GM12801 (cell line): ENCODE results near the gene BCAS3.

ENCODE experiments used
- TF ChIP-seq, protein P1 (sequence below): IDR thresholded peaks from one replicate; pipeline ENCODE4 v1.5.1; 2011; ENCODE audit warnings: control low read depth; ENCODE audit not compliant: insufficient read length; ENCODE audit errors: extremely low read depth

BCAS3 gene

DNA sequence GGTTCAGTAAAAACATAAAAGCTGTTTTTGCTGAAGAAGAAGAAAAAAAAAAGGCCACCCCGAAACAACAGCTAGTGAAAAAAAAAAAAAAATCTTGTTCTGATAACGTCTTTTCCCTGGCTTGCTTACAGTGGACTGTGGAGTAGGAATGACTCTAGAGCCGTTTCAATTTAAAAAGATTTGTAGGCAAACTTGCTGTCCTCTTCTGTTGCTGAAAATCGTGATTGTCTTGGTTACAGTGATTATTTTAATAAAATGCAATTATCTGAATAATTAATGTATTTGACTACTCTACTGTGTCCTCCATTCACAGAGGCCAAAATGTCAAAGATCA lies 531.4 kb downstream of the BCAS3 start:
- TF ChIP-seq, protein P1, sequence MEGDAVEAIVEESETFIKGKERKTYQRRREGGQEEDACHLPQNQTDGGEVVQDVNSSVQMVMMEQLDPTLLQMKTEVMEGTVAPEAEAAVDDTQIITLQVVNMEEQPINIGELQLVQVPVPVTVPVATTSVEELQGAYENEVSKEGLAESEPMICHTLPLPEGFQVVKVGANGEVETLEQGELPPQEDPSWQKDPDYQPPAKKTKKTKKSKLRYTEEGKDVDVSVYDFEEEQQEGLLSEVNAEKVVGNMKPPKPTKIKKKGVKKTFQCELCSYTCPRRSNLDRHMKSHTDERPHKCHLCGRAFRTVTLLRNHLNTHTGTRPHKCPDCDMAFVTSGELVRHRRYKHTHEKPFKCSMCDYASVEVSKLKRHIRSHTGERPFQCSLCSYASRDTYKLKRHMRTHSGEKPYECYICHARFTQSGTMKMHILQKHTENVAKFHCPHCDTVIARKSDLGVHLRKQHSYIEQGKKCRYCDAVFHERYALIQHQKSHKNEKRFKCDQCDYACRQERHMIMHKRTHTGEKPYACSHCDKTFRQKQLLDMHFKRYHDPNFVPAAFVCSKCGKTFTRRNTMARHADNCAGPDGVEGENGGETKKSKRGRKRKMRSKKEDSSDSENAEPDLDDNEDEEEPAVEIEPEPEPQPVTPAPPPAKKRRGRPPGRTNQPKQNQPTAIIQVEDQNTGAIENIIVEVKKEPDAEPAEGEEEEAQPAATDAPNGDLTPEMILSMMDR, result no peak

DNA sequence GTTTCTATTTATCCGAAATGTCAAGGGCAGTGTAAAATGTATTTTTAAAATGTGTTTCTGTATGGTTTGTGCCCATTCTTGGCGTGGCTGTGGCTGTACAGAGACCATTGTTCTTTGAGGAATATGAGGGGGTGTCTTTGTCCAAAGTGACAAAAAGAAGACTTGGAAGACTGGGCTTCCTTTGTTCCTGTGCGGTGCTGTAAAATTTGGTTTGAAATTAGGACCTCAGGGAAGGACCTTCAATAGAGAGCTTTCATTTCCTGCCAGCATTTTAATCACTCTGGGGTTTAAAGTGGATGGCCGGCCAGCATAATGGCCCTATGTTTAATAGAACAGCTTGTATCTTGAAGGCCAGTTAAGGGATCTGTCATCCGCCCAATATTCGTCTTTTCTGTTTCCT lies 531.9 kb downstream of the BCAS3 start:
- TF ChIP-seq, protein P1, result no peak

DNA sequence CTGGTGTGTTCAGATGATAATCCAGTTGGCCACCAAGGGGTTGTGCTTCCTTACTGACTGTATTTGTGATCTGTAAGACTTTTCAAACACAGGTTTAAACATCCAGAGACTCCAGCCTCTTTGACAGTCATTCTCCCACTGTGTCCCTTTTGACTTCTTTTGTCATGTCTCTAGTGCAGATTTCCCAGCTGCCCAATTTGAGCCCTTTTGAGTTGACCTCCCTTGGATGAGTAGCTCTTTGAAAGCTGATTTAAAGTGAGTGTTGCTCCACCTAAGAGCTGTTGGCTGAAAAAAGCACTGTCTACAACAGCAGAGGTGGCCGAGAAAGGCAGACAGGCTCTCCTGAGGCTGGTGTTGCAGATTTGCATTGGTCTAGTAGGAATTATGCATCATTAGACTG lies 533.6 kb downstream of the BCAS3 start:
- TF ChIP-seq, protein P1, result no peak

DNA sequence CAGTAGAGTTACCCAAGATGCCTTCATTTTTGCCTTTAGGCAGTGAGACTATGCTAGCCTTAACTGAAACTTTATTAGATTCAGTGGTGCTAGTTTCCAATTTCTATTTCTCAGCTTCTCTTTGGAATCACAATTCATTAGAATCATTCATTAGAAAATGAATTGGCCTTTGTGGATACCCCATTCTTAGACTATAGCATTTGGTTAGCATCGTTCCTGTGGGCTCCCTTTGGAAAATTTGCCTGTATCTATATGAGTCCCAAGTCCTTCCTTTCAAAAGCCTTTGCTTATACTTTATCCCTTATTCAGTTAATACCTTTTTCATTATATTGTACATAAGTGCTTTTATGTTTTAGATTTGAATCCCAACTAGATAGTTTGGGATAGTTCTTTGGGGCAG lies 535.0 kb downstream of the BCAS3 start:
- TF ChIP-seq, protein P1, result no peak

DNA sequence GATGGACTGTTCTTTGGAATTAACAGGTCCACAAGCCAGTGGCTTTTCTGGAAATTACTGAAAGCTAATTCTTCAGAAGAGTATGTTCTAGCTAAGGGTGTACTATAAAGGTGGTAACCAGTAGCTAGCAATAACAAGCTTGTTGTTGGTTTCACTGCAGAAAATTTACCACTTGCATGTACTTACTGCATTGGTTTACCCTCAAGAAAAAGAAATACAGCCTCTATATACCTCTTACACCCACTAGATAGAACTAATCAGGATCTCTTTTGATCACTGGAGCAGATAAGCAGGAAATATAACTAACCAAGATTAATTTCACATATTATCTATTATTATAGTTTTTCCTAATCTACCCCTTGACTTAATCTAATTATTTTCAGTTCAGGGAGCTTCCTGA lies 537.1 kb downstream of the BCAS3 start:
- TF ChIP-seq, protein P1, result no peak

DNA sequence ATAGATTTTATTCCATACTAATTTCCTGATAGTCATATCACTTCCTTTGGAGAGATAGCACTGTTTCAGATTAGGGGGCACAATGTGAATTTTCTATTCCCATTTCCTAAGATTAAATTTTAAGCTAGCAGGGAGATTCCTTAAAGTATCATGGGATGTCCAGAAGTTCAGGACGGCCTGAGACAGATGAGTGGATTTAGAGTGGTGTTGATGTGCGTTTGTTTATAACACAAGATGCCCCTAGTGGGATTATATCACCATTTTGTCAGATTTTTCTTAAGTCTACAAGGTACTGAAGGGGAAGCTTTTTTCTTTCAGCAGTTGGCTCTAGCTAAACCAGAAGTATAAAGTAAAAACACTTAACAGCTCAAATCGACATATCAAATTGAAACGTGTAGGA lies 538.4 kb downstream of the BCAS3 start:
- TF ChIP-seq, protein P1, result no peak

DNA sequence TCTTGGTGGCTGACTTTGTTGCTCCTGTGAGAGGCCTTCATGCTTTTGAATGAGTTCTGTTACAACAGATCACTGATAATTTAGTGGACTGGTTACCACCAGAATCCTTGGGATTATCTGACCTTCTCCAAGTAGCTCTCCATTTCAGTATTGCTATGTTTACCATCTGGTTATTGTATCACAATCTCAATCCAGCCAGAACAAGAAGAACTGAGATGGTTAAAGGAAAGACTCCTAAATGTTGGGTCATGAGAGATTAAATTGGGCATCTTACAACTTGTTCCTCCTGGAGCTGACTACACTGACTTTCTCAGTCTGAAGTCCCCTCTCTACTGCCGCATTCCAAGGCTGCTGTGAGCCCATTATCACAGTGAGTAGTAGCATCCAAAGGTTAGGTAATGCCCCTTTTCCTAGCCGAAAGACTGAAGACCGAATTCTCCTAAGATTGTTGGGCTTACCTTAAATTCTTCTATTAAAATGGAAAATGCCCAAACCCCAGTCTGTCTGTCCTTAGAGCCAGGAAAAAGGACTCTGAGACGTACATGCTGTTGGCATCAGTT lies 540.3 kb downstream of the BCAS3 start:
- TF ChIP-seq, protein P1, result no peak

DNA sequence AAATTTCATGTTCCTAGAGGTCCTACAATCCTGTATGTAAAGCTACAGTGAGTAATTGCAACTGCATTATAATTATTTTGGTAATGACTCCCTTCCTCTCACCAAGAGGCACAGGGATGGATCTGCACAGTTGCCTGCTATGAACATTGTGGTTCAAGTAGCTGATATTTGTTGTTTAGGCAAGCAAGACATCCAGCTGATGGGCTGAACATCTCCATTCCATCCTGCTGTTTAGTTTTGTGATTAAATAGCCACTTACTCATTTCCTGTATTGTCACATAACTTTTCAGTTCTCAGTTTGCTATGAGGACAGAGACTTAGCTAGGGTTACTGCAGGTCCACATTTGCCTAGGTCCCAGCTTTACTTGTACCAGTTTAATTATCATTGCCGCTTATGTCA lies 540.8 kb downstream of the BCAS3 start:
- TF ChIP-seq, protein P1, result no peak
